ENCODE measurements around the gene ANXA6.
A peak's percentile ranks its signal among the peaks of the same experiment; 100 is the strongest.

The ANXA6 gene

DNA sequence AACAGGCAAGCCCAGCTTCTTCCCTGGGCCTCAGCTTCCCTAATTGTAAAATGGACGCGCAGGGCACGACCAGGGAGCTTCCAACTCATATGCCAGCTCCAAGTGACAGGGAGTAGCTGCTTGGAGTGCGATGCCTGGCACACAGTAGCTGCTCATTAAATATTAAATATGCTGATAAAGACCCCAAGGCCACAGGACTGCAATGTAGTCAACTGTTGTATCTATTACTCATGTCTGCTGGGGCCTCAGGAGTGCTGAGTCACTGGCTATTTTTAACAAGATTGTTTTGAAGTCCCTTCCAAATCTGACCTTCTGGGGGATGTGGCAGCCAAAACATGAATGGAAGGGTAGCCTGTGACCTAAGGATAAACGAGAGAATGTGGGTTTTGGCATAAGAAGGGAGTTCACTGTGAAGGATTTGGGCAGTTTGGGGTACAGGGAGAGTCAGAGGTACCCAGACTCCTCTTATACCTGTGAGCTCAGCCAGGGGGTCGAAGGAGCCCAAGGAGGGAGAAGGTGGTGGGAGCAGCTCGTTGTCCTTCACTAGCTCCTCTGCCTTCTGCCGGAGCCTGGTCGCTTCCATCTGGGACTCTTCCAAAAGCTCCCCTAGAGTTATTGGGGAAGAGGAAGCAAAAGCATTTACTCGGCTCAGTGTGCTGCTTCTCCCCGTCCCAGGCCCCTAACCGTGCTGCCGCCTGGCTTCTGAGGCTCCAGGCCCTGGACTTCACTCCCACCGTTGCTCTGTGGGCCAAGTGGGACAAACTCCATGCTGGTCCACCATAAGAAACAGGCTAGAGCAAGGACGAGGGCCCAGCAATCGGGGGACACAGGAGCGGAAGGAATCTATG is 94.2 kb downstream of the ANXA6 start:
- no peak for DNase-seq (ENCODE audit: low spot score)

DNA sequence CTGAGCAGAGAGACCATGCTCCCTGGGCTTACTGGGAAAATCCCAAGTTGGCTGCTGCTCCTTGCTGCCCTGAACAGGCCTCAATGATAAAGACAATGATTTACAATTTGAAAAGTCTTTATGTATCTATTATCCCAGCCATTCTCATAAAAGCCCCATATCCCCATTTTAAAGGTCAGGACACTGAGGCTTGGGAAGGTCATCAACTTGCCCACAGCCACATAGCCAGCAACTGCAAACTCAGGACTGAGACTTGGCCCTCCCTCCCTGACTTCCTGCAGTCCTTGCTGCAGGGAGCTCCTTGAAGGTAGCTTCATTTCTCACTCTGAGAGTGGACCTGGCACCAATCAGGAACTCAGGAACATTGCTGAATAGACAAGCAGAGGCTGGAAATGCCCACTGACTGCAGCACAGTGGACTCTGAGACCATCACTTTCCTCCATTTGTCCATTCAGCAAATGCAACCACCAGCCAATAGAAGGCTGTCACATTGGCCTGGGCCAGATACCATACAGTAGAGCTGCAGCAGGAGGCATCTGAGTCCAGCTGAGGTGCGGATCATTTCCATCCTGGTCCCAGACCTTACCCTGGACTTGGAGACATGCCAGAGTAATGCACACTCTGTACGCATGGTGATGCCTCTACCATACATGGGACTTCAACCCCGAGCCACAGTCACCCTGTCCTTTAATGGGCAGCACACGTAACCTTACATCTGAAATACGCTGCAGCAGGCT is 95.0 kb downstream of the ANXA6 start:
- no peak for DNase-seq (ENCODE audit: low spot score)

DNA sequence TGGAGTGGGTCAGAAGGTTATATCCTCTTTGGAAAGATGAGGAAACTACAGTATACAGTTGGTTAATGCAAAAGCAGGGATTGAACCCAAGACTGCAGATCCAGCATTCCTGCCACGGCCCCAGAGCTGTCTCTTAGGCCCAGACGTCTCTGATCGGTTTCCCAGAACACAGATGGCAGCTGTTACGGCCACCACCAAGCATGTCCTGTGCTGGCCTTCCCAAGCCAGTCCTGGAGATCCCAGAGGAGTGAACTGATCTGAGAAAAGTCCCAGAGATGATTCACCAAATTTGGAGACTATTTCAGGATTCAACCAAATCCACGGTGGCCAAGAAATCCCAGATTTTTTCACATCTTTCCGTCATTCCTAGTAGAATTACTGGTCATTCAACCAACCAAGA is 96.8 kb downstream of the ANXA6 start:
- no peak for DNase-seq (ENCODE audit: low spot score)

DNA sequence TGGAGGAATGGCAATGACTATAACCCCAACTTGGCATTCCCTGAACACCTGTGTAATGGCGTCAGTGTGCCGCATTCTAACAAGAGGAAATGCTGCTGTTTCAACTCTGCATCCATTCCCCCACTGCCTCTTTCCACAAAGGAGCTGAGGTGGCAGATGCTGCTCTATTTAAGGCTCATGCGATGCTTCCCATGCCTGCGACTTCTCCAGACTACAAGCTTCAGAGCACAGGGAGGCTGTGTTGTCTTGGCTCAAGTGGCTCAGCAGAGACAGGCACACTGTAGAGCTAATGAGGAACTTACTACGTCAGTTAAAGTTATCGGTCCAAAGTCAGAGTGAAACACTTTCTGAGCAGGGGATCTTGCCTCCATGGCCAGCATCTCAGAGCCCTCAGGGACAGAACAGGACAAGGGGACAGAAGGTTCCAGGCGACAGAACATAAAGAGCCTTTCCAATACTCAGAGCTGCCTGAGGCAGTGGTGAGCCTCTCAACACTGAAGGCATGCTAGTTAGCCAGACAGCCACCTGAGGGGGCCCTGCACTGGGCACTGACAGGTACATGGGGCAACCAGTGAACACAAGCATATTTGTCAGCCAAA is 98.6 kb downstream of the ANXA6 start:
- DNase-seq (ENCODE audit: low spot score) = no peak

GRCh38 chr5:151058301-151058700 is 99.3 kb downstream of the ANXA6 start:
- no peak for DNase-seq (ENCODE audit: low spot score)

- no peak for DNase-seq (ENCODE audit: low spot score)
These were observed 100.9 kb downstream of the ANXA6 start for GRCh38 chr5:151056379-151057325.

DNA sequence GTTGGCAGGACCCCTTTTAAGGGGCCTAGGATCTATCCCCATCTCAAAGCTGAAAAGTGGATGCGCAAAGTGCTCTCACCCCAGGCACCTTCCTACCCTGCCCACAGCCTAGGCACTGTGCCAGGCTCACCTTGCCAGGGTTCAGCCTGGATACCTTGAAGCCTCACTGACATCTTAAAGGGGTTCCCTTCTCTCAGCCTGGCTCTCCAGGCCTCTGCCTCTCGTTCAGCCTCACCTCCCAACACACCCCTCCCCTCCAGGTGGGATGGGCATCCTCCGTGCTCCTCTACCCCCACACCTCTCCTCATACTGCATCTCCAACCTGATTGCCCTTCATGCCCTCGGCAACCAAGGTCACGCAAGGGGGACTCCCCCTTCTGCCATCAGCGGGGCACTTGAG is 102.2 kb downstream of the ANXA6 start:
- no peak for DNase-seq (ENCODE audit: low spot score)

DNA sequence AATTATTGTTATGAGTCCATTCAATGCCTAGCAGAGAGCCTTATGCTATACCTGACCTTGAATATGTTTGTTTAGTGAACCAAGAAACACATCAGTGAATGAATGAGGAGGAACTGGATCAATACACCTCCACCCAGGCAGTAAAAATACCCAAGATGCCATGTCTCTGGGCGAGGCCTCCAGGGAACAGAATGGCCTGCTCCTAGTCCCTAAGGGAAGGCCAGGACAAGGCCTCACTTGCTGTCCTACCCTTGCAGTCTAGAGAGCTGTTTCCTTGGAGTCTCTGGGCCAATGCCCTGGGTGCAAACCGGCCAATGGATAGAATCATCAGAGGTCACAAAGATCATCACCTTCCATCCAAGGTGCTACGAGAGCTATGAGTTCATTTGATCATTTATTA is 102.9 kb downstream of the ANXA6 start:
- DNase-seq (ENCODE audit: low spot score) = no peak

- DNase-seq (ENCODE audit: low spot score) = no peak
These were observed 103.7 kb downstream of the ANXA6 start for GRCh38 chr5:151053796-151054462.

- DNase-seq (ENCODE audit: low spot score) = no peak
These were observed 104.7 kb downstream of the ANXA6 start for GRCh38 chr5:151052836-151053235.

DNA sequence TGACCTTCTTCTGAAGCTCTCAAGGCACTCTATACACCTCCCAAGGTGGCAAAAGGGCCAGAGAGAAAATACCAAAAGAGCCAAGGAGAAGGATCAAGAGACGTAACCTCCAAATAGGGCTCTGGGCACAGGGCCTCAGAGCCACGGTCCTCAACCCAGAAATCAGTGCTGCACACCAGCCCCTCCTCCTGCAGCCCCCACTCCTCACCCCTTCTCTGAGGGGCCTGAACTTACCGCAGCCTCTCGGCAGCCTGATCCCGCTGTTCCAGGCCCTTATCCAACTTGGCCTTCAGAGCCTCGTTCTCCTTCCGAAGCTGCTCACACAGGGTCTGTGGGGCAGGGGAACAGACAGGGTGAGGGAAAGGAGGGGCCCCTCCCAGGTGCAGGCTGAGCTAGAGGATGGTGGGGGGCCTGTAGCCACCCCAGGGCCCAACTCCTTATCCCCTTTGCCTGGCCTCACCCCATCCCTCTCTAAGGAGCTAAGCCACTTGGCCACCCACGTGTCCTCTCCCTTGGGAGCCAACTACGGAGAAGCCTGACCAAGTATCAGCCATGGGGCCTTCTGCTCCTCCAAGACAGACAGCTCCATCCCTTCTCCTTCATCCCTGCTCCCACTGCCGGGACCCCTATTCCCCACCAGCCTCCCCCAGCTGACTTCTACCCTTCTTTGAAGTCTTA is 105.5 kb downstream of the ANXA6 start:
- no peak for DNase-seq (ENCODE audit: low spot score)

- DNase-seq (ENCODE audit: low spot score) = peak; percentile 66
These were observed 106.3 kb downstream of the ANXA6 start for GRCh38 chr5:151051066-151051930.

Measured in CD4-positive, alpha-beta T cell treated with Interleukin-6 at 100 ng/mL for 8 hours (primary cell).